Body of pancreas (tissue), 4 donors: ENCODE measurements around the gene KCNJ4. TPM values are rescaled to one million over a fixed set of nuclear protein-coding genes. Genes with fewer than 3 reads are reported as not detected.
A peak's percentile ranks its signal among the peaks of the same experiment; 100 is the strongest.

Experiments
- ATAC-seq: fragments of 150-250 bp; one replicate; pipeline ENCODE4 v1.9.1; 2016
- DNase-seq, 4 donors: peaks; one replicate each; pipeline ENCODE4 v3.0.0-alpha.2; 2019
- H3K27ac ChIP-seq, 4 donors: fragments of 200-600 bp; sonication (generic); 1 replicate in 3 of 4; 2 replicates in 1 of 4; pipeline versions ENCODE4 v1.5.1 to v1.6.1; 2016 to 2019; ENCODE audit warnings: mild to moderate bottlenecking in 1 of 4, mixed read lengths in 1 of 4, moderate library complexity in 1 of 4
- H3K27me3 ChIP-seq, 2 donors: fragments of 200-600 bp; sonication (generic); one replicate each; pipeline ENCODE4 v1.6.0; 2016; ENCODE audit warnings: mild to moderate bottlenecking in 1 of 2
- H3K36me3 ChIP-seq, 2 donors: fragments of 200-600 bp; sonication (generic); replicated peaks in 1 of 2; 2 replicates each; pipeline ENCODE4 v1.5.1; 2016; ENCODE audit warnings: low read depth in 2 of 2; ENCODE audit not compliant: insufficient read depth in 1 of 2
- H3K4me1 ChIP-seq: fragments of 200-600 bp; sonication (generic); one replicate; pipeline ENCODE4 v1.6.0; 2016
- H3K4me3 ChIP-seq, 2 donors: fragments of 200-600 bp; sonication (generic); 1 replicate in 1 of 2; 2 replicates in 1 of 2; pipeline ENCODE4 v1.5.1; 2016 to 2019
- H3K9me3 ChIP-seq, 3 donors: fragments of 200-600 bp; sonication (generic); 1 replicate in 2 of 3; 2 replicates in 1 of 3; pipeline ENCODE4 v1.5.1; 2016
- POLR2A ChIP-seq, 3 donors: fragments of 450-650 bp; IDR thresholded peaks; one replicate each; pipeline ENCODE4 v1.6.1; 2016; ENCODE audit warnings: antibody characterized with exemption in 3 of 3, mild to moderate bottlenecking in 2 of 3
- WGBS, 2 donors: methylation state at CpG; one replicate each; pipeline ENCODE4 v1.1.5; 2017; 5-methylcytosine and 5-hydroxymethylcytosine counted together
- intact Hi-C: fragments of 100-400 bp; cut with DNase I; formaldehyde crosslinking; loops from one replicate; pipeline ENCODE4 v1.15.1; 2023
- total RNA-seq, 2 donors: library from RNA; depleted of rRNA; stranded (reverse); fragments of >200 nt; gene quantifications; one replicate each; pipeline ENCODE4 v1.1.0, GENCODE V29; 2016
- TF ChIP-seq, protein P1 (sequence below), 7 experiments: fragments of 450-650 bp in 4 of 7; fragments of 200-600 bp in 3 of 7; sonication (generic) in 3 of 7; IDR thresholded peaks; one replicate each; pipeline ENCODE4 v1.5.1; 2016 to 2019; ENCODE audit warnings: antibody characterized with exemption in 7 of 7

The KCNJ4 gene
- total RNA-seq, 2 donors from 2014 or later, result not detected

GRCh38 chr22:38489561-38490145 lies 34.7 kb upstream of the KCNJ4 start:
- Histone ChIP-seq H3K4me3 (no peak overlapping the region), H3K9me3 (no peaks in the 10 kb centered on the region), H3K27ac (peak overlapping the region in 1 of 4 donors; percentile 21), H3K4me1 (peaks cover 13% of the 10 kb centered on the region), H3K27me3 (no peaks in the 10 kb centered on the region), H3K36me3 (peaks cover 34 to 69% of the 10 kb centered on the region in 2 donors)
- TF ChIP-seq, protein P1, sequence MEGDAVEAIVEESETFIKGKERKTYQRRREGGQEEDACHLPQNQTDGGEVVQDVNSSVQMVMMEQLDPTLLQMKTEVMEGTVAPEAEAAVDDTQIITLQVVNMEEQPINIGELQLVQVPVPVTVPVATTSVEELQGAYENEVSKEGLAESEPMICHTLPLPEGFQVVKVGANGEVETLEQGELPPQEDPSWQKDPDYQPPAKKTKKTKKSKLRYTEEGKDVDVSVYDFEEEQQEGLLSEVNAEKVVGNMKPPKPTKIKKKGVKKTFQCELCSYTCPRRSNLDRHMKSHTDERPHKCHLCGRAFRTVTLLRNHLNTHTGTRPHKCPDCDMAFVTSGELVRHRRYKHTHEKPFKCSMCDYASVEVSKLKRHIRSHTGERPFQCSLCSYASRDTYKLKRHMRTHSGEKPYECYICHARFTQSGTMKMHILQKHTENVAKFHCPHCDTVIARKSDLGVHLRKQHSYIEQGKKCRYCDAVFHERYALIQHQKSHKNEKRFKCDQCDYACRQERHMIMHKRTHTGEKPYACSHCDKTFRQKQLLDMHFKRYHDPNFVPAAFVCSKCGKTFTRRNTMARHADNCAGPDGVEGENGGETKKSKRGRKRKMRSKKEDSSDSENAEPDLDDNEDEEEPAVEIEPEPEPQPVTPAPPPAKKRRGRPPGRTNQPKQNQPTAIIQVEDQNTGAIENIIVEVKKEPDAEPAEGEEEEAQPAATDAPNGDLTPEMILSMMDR (IDR thresholded peaks at IDR 0.05), result no peak
- no peak for TF ChIP-seq POLR2A (IDR thresholded peaks at IDR 0.05)
- intact Hi-C loops, result no loop called here
- DNase-seq (no peak), ATAC-seq (no peak)
- 81 to 84% methylated on average over 7 of the region's 7 CpGs for WGBS, 2 donors

DNA sequence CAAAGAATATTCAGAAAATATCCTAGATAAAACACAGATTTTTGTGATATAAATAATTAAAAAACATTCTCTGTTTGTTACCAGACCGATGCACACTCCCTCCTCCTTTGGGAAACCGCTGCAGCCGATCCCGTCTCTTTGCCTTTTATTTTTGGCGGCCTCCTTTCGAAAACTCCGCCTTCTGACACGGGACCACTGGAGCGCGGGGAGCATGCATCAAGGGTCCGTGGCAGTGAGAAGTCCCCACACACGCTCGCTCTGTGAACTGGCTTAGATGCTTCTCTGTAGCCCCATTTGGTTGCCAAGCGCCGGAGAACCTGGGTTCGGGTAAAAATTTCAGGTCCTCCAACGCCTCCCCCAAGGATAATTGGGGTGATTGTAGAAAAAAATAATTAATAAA lies 34.1 kb upstream of the KCNJ4 start:
- peaks cover 13% of the 10 kb centered on the region for H3K4me1 ChIP-seq

DNA sequence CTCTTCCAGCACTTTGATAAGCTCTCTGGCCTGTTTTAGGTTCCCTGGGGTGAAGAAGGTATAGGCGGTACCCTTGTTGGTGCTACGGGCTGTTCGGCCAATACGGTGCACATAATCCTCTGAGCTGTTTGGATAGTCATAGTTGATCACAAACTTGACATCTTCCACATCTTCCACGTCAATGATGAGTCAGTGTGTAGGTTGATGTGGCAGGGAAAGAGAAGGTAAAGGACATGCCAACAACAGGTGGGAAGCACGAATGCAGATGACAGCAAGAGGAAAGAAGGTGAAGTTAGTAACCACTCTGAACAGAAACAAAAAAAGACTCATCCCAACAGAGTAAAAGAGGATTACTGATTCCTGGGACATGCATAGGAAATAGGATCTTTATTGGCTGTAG lies 32.9 kb upstream of the KCNJ4 start:
- TF ChIP-seq POLR2A (IDR thresholded peaks at IDR 0.05), result no peak
- TF ChIP-seq, protein P1 (IDR thresholded peaks at IDR 0.05), result no peak
- WGBS, 2 donors, result 80 to 91% methylated on average over 6 of the region's 6 CpGs
- no peaks in the 10 kb centered on the region for H3K9me3 ChIP-seq
- DNase-seq (no peak), ATAC-seq (no peak)
- H3K27me3 ChIP-seq, result no peaks in the 10 kb centered on the region
- intact Hi-C loops, result no loop called here
- H3K36me3 ChIP-seq, result peaks cover 21 to 68% of the 10 kb centered on the region in 2 donors
- H3K4me3 ChIP-seq, result no peak overlapping the region
- peak overlapping the region in 1 of 4 donors; percentile 1 for H3K27ac ChIP-seq
- H3K4me1 ChIP-seq, result peaks cover 13% of the 10 kb centered on the region

More for the DNA sequence above, 34.1 kb upstream of the KCNJ4 start:
- Histone ChIP-seq H3K27ac (peak overlapping the region in 1 of 4 donors; percentile 21), H3K27me3 (no peaks in the 10 kb centered on the region), H3K36me3 (peaks cover 31 to 70% of the 10 kb centered on the region in 2 donors), H3K9me3 (no peaks in the 10 kb centered on the region), H3K4me3 (no peak overlapping the region)
- no peak for ATAC-seq
- no peak for DNase-seq
- TF ChIP-seq, protein P1 (IDR thresholded peaks at IDR 0.05), result no peak
- TF ChIP-seq POLR2A (IDR thresholded peaks at IDR 0.05), result no peak
- intact Hi-C loops, result no loop called here
- WGBS, 2 donors, result 91 to 92% methylated on average over 17 of the region's 17 CpGs

DNA sequence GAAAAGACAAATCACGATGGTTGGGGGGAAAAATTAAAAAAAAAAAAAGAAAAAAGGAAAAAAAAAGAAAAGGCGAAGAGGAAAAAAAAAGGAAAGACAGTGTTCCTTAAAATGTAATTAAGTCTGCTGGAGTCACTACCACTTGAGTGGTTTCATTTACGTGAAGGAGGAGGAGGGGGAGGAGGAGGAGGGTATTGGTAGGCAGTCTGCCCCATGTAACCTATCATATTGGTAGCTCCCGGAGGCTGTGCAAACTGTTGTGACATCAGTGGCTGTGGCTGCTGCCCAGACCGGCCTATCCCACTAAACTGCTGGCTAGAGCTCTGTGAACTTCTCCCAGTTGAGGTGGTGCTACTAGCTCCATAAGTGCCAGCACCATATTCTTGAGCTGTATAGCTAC lies 30.8 kb upstream of the KCNJ4 start:
- Histone ChIP-seq H3K9me3 (no peaks in the 10 kb centered on the region), H3K4me3 (no peak overlapping the region), H3K27me3 (no peaks in the 10 kb centered on the region), H3K27ac (no peak overlapping the region), H3K36me3 (peaks cover 29 to 65% of the 10 kb centered on the region in 2 donors), H3K4me1 (peaks cover 4% of the 10 kb centered on the region)
- DNase-seq, result peak in 1 of 4 donors; percentile 36
- intact Hi-C loops, result no loop called here
- 50 to 64% methylated on average over 5 of the region's 5 CpGs for WGBS, 2 donors
- no peak for ATAC-seq
- TF ChIP-seq, protein P1 (IDR thresholded peaks at IDR 0.05), result no peak
- no peak for TF ChIP-seq POLR2A (IDR thresholded peaks at IDR 0.05)

DNA sequence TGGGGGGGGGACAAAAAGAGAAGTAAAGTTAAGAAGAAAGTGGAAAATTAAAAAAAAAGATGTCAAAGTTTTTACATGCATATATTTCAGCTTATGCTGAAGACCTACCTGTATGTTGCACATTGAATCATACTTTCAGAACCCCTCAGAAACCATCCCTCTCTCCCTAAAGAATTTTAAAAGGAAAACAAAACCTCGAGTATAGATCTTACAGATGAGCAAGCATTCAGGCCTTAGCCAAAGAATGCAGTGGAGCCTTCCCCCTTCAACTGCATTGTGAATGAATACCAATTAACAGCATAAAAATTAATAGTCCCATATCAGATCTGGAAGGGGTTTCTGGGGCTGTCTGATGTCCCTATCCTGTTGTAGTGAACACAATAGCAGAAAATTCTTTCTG lies 29.2 kb upstream of the KCNJ4 start:
- Histone ChIP-seq H3K27me3 (no peaks in the 10 kb centered on the region), H3K36me3 (peaks cover 29 to 53% of the 10 kb centered on the region in 2 donors), H3K4me3 (no peak overlapping the region), H3K27ac (no peak overlapping the region), H3K9me3 (no peaks in the 10 kb centered on the region), H3K4me1 (no peaks in the 10 kb centered on the region)
- DNase-seq (no peak), ATAC-seq (no peak)
- WGBS, 2 donors, result 82 to 90% methylated on average over 1 of the region's 1 CpG
- TF ChIP-seq POLR2A (IDR thresholded peaks at IDR 0.05), result no peak
- TF ChIP-seq, protein P1 (IDR thresholded peaks at IDR 0.05), result no peak
- intact Hi-C loops, result no loop called here
